Activated T-helper 17 cell treated with anti-CD3 and anti-CD28 coated beads, Interleukin-2, amount 50 U/mL, for 72 hours (primary cell): ENCODE results near the gene TENM4. TPM values are rescaled to one million over a fixed set of nuclear protein-coding genes. Genes with fewer than 3 reads are reported as not detected.

ENCODE experiments used
- ATAC-seq: fragments of 150-1000 bp; cut with Tn5 transposase; replicated peaks from 2 replicates; pipeline ENCODE4 v1.10.0; 2021; ENCODE audit warnings: mild to moderate bottlenecking, moderate library complexity
- H3K27ac Mint-ChIP-seq: one replicate; pipeline ENCODE4 v1.8.0; 2022; ENCODE audit warnings: mixed read lengths
- H3K27me3 Mint-ChIP-seq: one replicate; pipeline ENCODE4 v1.8.0; 2022; ENCODE audit warnings: mixed read lengths
- H3K36me3 Mint-ChIP-seq: one replicate; pipeline ENCODE4 v1.8.0; 2022; ENCODE audit warnings: low read depth, mild to moderate bottlenecking, mixed read lengths
- H3K4me1 Mint-ChIP-seq: one replicate; pipeline ENCODE4 v1.8.0; 2022; ENCODE audit warnings: mixed read lengths
- H3K4me3 Mint-ChIP-seq: one replicate; pipeline ENCODE4 v1.8.0; 2022; ENCODE audit warnings: mild to moderate bottlenecking, mixed read lengths
- H3K9me3 Mint-ChIP-seq: one replicate; pipeline ENCODE4 v1.8.0; 2022; ENCODE audit warnings: mixed read lengths
- total RNA-seq, 2 donors: library from RNA; stranded (reverse); gene quantifications; one replicate each; pipeline ENCODE4 v1.2.3, GENCODE V29; 2022

TENM4 gene
- total RNA-seq, 2 donors from 2014 or later: 0.15 TPM; not detected in 1

- no peak overlapping the region for H3K4me3 Mint-ChIP-seq
- no peaks in the 10 kb centered on the region for H3K36me3 Mint-ChIP-seq
- no peaks in the 10 kb centered on the region for H3K4me1 Mint-ChIP-seq
- ATAC-seq: no peak
- H3K27me3 Mint-ChIP-seq: peaks cover 20% of the 10 kb centered on the region
- peaks cover 3% of the 10 kb centered on the region for H3K9me3 Mint-ChIP-seq
- H3K27ac Mint-ChIP-seq: no peak overlapping the region
Measured at GRCh38 chr11:79170321-79170720, 270.5 kb downstream of the TENM4 start.

- Mint-ChIP-seq H3K9me3 (peaks cover 3% of the 10 kb centered on the region), H3K36me3 (no peaks in the 10 kb centered on the region), H3K27me3 (peaks cover 16% of the 10 kb centered on the region), H3K27ac (no peak overlapping the region), H3K4me1 (no peaks in the 10 kb centered on the region), H3K4me3 (no peak overlapping the region)
- no peak for ATAC-seq
Measured at GRCh38 chr11:79168530-79169110, 272.2 kb downstream of the TENM4 start.

GRCh38 chr11:79167510-79168188, 273.2 kb downstream of the TENM4 start:
- H3K27me3 Mint-ChIP-seq: peaks cover 16% of the 10 kb centered on the region
- ATAC-seq: no peak
- H3K4me3 Mint-ChIP-seq: no peak overlapping the region
- no peaks in the 10 kb centered on the region for H3K4me1 Mint-ChIP-seq
- no peak overlapping the region for H3K27ac Mint-ChIP-seq
- no peaks in the 10 kb centered on the region for H3K36me3 Mint-ChIP-seq
- H3K9me3 Mint-ChIP-seq: peaks cover 3% of the 10 kb centered on the region

GRCh38 chr11:79165908-79166307, 274.9 kb downstream of the TENM4 start:
- H3K4me3 Mint-ChIP-seq: no peak overlapping the region
- peaks cover 4% of the 10 kb centered on the region for H3K9me3 Mint-ChIP-seq
- no peaks in the 10 kb centered on the region for H3K4me1 Mint-ChIP-seq
- no peak overlapping the region for H3K27ac Mint-ChIP-seq
- no peaks in the 10 kb centered on the region for H3K36me3 Mint-ChIP-seq
- ATAC-seq: no peak
- H3K27me3 Mint-ChIP-seq: peaks cover 20% of the 10 kb centered on the region

- Mint-ChIP-seq H3K4me3 (no peak overlapping the region), H3K27ac (no peak overlapping the region), H3K9me3 (peaks cover 7% of the 10 kb centered on the region), H3K4me1 (no peaks in the 10 kb centered on the region), H3K27me3 (peaks cover 14% of the 10 kb centered on the region), H3K36me3 (no peaks in the 10 kb centered on the region)
- ATAC-seq: no peak
Measured at GRCh38 chr11:79160791-79161403, 279.9 kb downstream of the TENM4 start.

- ATAC-seq: no peak
- Mint-ChIP-seq H3K27me3 (peaks cover 11% of the 10 kb centered on the region), H3K4me3 (no peak overlapping the region), H3K27ac (no peak overlapping the region), H3K4me1 (no peaks in the 10 kb centered on the region), H3K36me3 (no peaks in the 10 kb centered on the region), H3K9me3 (peaks cover 7% of the 10 kb centered on the region)
Measured at GRCh38 chr11:79159657-79160450, 281.0 kb downstream of the TENM4 start.

- Mint-ChIP-seq H3K4me1 (no peaks in the 10 kb centered on the region), H3K27me3 (peaks cover 11% of the 10 kb centered on the region), H3K9me3 (peaks cover 7% of the 10 kb centered on the region), H3K27ac (no peak overlapping the region), H3K4me3 (no peak overlapping the region), H3K36me3 (no peaks in the 10 kb centered on the region)
- ATAC-seq: no peak
Measured at GRCh38 chr11:79157738-79158137, 283.1 kb downstream of the TENM4 start.

- H3K4me3 Mint-ChIP-seq: no peak overlapping the region
- ATAC-seq: no peak
- H3K27ac Mint-ChIP-seq: no peak overlapping the region
- H3K9me3 Mint-ChIP-seq: peaks cover 4% of the 10 kb centered on the region
- no peaks in the 10 kb centered on the region for H3K36me3 Mint-ChIP-seq
- H3K27me3 Mint-ChIP-seq: peaks cover 8% of the 10 kb centered on the region
- H3K4me1 Mint-ChIP-seq: no peaks in the 10 kb centered on the region
Measured at GRCh38 chr11:79156031-79156430, 284.8 kb downstream of the TENM4 start.

GRCh38 chr11:79155237-79155636, 285.6 kb downstream of the TENM4 start:
- Mint-ChIP-seq H3K36me3 (no peaks in the 10 kb centered on the region), H3K27me3 (peaks cover 4% of the 10 kb centered on the region), H3K27ac (no peak overlapping the region), H3K4me1 (no peaks in the 10 kb centered on the region), H3K9me3 (peaks cover 3% of the 10 kb centered on the region), H3K4me3 (no peak overlapping the region)
- no peak for ATAC-seq

GRCh38 chr11:79152511-79152910, 288.3 kb downstream of the TENM4 start:
- Mint-ChIP-seq H3K36me3 (no peaks in the 10 kb centered on the region), H3K9me3 (no peaks in the 10 kb centered on the region), H3K27ac (no peak overlapping the region), H3K4me1 (no peaks in the 10 kb centered on the region), H3K4me3 (no peak overlapping the region), H3K27me3 (no peaks in the 10 kb centered on the region)
- no peak for ATAC-seq

GRCh38 chr11:79151396-79151795, 289.4 kb downstream of the TENM4 start:
- Mint-ChIP-seq H3K9me3 (no peaks in the 10 kb centered on the region), H3K4me3 (no peak overlapping the region), H3K4me1 (no peaks in the 10 kb centered on the region), H3K27me3 (no peaks in the 10 kb centered on the region), H3K36me3 (no peaks in the 10 kb centered on the region), H3K27ac (no peak overlapping the region)
- ATAC-seq: no peak

GRCh38 chr11:79150966-79151365, 289.9 kb downstream of the TENM4 start:
- no peaks in the 10 kb centered on the region for H3K9me3 Mint-ChIP-seq
- H3K27ac Mint-ChIP-seq: no peak overlapping the region
- no peaks in the 10 kb centered on the region for H3K36me3 Mint-ChIP-seq
- H3K4me3 Mint-ChIP-seq: no peak overlapping the region
- H3K27me3 Mint-ChIP-seq: no peaks in the 10 kb centered on the region
- H3K4me1 Mint-ChIP-seq: no peaks in the 10 kb centered on the region
- ATAC-seq: no peak

GRCh38 chr11:79150320-79150719, 290.5 kb downstream of the TENM4 start:
- no peaks in the 10 kb centered on the region for H3K27me3 Mint-ChIP-seq
- no peaks in the 10 kb centered on the region for H3K4me1 Mint-ChIP-seq
- no peaks in the 10 kb centered on the region for H3K36me3 Mint-ChIP-seq
- no peak overlapping the region for H3K4me3 Mint-ChIP-seq
- no peaks in the 10 kb centered on the region for H3K9me3 Mint-ChIP-seq
- H3K27ac Mint-ChIP-seq: no peak overlapping the region
- ATAC-seq: no peak

GRCh38 chr11:79147731-79148130, 293.1 kb downstream of the TENM4 start:
- H3K36me3 Mint-ChIP-seq: no peaks in the 10 kb centered on the region
- H3K4me3 Mint-ChIP-seq: no peak overlapping the region
- ATAC-seq: no peak
- H3K27ac Mint-ChIP-seq: no peak overlapping the region
- no peaks in the 10 kb centered on the region for H3K4me1 Mint-ChIP-seq
- no peaks in the 10 kb centered on the region for H3K27me3 Mint-ChIP-seq
- no peaks in the 10 kb centered on the region for H3K9me3 Mint-ChIP-seq
